ENCODE measurements around the gene TIMM8A.
"Not testable (repeated sequence)": the region's sequence is repeated elsewhere in the genome, so short reads cannot be mapped to it uniquely, and the experiment has no call there.

The TIMM8A gene

GRCh38 chrX:101359966-101360365, 11.4 kb upstream of the TIMM8A start:
- no peak for DNase-seq (ENCODE audit: low spot score)

- DNase-seq (ENCODE audit: low spot score): peak; percentile 10
Observed at GRCh38 chrX:101357166-101357795, 8.7 kb upstream of the TIMM8A start.

- no peak for DNase-seq (ENCODE audit: low spot score)
Observed at GRCh38 chrX:101349193-101349562, 636 bp upstream of the TIMM8A start.

GRCh38 chrX:101347859-101348451, 587 bp downstream of the TIMM8A start:
- DNase-seq (ENCODE audit: low spot score): peak; percentile 3

GRCh38 chrX:101337776-101338271, 10.7 kb downstream of the TIMM8A start:
- DNase-seq (ENCODE audit: low spot score): no peak

- not testable (repeated sequence) for DNase-seq (ENCODE audit: low spot score)
Observed at GRCh38 chrX:101334310-101334709, 14.2 kb downstream of the TIMM8A start.

GRCh38 chrX:101326600-101326999, 21.9 kb downstream of the TIMM8A start:
- not testable (repeated sequence) for DNase-seq (ENCODE audit: low spot score)

GRCh38 chrX:101303790-101304189, 44.8 kb downstream of the TIMM8A start:
- no peak for DNase-seq (ENCODE audit: low spot score)
